COLO668 (cell line): Measurements from ENCODE around the gene STMN1.

Experiments
- DNase-seq: peaks from one replicate; lab custom pipeline; 2025; ENCODE audit not compliant: unreplicated experiment; lab: John Stamatoyannopoulos, UW

Gene STMN1

DNA sequence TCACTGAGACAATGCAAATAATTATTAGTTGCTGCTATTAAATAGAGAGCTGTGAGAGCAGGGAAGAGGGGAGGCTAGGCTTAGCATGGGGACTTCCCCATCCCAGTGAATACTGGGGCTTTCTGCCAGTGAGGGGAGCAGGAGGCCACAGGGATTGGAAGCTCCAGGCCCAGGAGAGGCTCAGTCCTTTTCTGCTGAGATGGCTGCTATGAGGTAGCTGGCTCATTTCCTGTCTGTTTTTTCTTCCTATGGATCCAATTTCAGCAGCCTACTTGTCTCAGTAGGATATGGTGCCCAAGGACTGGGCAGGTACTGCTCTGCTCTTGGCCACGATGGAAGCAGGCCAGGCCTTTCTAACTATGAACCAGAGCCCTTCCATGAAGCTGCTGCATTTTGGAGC is 10.0 kb downstream of the STMN1 start:
- DNase-seq = no peak

DNA sequence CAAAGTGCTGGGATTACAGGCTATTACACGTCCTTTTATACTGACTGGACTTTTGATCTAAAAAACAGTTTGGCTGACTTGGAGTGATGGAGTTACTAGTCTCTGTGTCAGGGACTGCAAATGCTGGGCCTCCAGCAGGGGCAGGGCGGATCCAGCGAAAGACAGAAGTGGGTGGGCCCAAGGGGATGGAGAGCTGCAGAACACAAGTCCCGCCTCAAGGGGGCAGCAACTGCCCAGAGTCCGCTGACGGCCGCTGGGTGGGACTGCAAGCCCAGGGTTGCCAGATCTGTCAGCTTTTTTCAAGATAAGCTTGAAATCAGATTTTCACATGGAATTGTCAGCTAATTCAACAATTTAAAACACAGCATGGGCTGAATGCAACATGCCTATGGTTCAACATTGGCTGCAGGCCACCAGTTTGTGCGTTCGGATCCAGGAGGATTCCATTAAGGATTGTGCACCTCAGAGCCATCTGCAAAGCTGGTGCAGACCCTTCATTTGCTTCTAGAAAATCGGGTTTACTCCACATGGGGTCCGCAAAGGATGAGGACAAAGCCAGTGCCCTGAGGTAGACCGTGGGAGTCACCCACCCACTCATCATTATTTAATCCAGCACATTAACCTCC is 10.7 kb downstream of the STMN1 start:
- DNase-seq = peak; percentile 91

DNA sequence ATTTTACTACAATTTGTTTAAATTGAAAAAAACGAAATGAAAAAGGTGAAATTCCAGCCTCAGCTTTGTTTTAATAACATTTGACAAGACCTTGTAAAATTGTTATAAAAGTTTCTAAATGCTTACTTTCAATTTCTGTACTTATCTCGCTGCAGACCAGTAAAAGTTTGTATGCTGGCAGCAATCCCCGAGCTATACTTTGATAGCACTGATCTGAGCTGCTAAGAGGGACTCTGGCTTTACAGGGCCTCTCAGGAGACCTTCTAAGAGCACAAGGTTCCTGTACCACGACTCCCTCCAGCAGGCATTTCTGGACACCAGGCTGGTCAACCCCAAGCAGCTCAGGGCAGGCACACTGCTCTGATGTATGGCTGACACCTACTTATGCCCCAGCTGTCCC is 13.1 kb downstream of the STMN1 start:
- DNase-seq = no peak

DNA sequence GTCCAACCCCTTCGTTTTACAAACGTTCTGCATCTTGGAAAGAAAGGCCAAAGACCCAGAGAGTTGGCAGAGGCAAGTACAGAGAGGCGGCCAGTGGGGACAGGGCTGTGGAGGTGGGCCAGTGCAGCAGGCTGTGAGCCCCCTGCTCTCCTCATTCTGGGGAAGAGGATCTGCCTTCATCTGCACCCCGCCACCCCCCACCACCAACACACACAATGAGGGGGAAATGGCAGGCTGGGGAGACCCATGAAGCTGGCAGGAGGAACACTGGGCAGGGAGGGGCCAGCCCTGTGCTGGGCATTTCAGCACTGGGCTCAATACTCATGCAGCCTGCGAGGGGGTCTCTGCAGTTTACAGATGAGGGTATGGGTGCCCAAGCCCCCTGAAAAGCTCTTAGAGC is 14.6 kb downstream of the STMN1 start:
- no peak for DNase-seq

DNA sequence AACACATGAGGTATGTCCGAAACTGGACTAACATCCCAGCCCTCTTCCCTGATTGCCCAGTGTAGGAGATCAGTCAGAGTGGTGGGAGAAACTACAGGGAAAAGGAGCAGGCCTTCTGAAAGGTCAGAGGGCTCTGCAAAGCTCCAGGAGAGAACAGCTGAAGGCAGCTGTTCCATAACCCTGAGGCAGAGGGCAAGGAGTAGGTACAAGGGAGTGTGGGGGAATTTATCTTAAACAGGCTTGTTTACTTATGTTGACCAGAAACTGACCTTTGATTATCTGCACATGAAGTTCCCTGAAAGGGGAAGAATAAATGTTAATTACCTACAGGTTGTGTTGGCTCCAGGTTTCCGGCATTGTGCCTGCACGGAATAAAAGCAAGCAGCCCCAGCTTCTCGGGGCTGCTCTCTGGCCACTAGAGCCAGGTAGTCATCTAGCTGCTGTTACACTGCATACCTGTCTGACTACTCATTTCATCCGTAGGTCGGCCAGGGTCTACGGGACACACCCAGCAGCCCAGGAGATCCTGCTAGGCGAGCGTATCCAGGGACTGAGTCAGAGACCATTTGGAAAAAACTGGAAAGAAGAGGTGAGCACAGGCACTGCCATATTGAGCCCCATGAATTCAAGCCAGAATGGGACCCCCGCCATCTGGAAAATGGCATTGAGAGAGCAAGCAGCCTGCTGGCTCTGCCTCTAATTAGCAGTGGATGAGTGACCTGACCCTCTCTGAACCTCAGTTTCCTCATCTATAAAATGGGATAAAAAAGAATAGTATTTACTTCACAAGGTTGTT is 15.8 kb downstream of the STMN1 start:
- DNase-seq = no peak

DNA sequence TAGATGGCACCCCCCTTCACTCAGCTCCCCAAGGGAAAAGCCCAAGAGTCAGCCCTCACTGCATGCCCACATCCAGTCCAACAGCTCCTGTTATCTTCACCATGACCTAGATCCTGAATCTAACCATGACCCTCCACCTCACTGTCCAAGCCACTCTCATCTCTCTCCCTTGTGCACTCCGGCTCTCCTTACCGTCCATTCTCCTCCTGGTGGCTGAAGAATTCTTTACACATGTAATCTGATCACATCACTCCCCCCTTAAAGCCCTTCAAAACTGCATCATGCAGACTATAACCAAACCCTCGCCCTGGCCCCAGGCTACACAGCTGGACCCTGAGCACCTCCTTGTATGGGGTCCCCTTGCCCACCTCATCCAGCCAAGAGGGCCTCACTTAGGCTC is 16.7 kb downstream of the STMN1 start:
- peak; percentile 74 for DNase-seq

DNA sequence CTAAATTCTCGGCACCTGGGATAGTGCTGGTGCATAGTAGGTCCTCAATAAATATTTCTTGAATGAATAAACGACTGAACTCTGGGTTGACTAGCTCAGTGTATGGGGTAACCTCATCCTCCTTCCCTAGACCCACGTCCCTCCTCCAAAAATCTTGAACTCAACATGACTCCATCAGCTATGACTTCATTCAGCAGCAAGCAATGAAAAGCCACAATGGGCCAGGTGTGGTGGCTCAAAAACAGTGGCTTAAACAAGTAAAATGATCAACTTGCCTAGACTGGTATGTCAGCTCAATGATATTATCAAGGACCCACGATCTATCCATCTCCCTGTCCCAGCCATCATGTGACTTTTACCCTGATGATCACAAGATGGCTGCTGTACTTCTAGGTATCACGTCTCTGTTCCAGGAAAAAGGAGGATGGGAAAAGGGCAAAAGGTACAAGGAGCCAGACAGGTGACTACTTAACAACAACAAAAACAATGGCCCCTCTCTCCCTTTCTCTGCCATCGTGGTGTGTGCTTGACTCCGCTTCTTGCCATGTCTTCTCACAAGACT is 17.7 kb downstream of the STMN1 start:
- DNase-seq = no peak

DNA sequence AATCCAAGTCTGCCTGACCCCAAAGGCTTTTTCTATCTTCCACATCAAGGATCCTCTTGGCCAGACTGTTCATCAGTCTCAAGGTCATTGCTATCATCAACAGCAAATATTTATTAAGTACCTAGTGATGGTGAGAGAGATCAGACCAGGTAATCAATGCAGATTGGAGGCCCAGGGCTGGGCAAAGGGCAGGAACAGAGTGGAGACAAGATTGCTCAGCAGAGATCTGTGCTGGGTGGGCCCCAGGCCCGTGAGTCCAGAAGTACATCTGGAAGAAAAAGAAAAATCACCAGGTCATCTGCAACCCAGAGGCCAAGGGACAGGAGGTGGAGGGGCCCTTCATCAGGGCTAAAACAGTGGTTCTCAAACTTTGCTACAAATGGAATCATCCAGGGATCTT is 20.6 kb downstream of the STMN1 start:
- no peak for DNase-seq

DNA sequence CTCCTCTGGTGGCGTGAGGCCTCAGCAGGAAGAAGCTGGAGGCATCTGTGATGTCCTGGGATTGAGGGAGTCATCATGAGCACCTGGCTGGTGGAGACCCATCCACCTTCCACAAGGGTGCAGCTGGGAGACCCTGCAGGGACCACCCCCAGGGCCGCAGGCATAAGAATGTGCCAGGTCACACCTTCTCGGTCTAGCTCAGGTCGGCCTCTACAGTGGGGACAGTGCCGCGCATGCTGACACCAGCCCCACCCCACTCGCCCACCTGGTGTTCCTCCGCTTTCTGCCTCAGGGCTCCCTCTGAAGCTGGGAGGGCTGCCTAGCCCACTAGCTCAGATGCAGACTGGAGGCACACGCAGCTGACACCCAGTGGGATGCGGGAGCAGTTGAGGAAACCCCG is 25.0 kb downstream of the STMN1 start:
- no peak for DNase-seq

DNA sequence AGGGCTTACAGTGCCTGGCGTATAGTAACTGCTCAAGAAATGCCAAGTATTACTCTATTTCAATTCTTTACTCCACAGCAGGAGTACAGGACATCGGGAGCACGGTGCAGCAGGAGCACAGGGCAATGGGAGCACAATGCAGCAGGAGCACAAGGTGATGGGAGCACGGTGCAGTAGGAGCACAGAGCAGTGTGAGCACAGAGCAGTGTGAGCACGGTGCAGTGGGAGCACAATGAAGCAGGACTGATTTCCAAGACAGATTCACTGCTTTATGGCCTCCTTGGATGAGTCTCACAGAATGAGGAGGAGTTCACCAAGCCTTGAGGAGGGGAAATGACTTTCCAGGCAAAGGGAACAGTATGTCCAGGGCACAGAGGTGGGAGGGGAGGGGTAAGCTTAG is 25.7 kb downstream of the STMN1 start:
- no peak for DNase-seq

DNA sequence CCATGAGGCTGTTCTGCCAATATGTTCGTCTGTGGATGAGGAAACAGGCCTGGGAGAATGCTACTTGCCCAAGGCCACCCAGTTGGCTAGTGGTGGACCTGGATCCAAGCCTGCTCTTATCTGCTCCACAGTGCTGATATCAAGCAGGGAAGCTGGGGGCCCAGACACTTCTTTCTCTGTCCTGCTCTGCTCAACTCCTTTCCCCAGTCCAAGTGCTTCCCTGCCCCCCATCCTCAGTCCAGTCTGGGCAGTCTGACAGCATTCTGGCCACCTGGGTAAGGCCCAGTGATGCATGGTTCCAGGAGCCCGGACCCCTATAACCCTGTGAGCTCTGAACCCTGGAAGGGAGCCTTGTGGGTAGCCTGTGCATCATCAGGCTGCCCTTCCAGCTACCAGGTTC is 26.5 kb downstream of the STMN1 start:
- no peak for DNase-seq

DNA sequence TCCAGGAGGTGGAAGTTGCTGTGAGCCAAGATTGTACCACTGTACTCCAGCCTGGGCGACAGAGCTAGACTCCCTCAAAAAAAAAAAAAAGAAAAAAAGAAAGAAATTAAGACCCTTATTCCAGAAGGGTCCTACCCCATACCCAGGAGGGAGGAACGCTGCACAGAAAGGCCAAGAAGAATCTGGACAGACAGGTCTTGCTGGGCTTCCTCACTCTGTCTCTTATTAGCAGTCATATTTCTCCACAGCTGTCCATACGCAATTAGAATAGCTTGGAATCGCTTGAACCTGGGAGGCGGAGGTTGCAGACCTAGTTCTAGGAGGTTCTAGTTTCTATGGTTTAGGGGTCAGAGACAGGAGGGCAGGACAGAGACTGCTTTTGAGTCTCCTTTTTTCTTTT is 27.5 kb downstream of the STMN1 start:
- no peak for DNase-seq

DNA sequence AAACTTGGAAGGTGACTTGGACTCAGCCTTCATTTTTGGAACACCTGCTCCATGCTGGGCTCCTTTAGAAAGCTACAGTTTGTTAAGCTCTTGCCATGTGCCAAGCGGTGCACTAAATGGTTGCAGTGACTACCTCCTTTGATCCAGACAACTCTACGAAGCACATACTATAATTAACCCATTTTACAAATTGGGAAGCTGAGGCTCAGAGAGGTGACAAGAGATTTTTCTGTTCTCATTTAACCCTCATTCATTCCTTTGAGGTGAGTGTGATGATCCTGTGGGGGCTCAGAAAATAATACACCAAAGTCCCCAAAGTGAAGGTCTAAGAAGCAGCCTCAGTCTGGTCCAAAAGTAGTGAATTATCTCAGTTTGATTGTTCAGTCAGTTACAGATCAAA is 29.1 kb downstream of the STMN1 start:
- no peak for DNase-seq

DNA sequence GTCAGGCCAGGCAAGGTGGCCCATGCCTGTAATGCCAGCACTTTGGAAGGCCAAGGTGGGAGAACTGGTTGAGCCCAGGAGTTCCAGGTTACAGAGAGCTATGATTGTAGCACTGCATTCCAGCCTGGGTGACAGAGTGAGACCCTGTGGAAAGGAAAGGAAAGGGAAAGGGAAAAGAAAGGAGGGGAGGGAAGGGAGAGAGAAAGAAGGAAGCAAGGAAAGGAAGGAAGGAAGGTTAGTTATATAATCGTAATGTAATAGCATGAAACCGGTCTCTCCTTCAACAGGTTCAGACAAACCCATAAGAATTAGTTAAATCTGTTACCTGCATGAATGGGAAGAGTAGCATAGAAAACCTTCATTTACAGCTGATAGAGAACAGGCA is 29.5 kb downstream of the STMN1 start:
- DNase-seq = no peak

DNA sequence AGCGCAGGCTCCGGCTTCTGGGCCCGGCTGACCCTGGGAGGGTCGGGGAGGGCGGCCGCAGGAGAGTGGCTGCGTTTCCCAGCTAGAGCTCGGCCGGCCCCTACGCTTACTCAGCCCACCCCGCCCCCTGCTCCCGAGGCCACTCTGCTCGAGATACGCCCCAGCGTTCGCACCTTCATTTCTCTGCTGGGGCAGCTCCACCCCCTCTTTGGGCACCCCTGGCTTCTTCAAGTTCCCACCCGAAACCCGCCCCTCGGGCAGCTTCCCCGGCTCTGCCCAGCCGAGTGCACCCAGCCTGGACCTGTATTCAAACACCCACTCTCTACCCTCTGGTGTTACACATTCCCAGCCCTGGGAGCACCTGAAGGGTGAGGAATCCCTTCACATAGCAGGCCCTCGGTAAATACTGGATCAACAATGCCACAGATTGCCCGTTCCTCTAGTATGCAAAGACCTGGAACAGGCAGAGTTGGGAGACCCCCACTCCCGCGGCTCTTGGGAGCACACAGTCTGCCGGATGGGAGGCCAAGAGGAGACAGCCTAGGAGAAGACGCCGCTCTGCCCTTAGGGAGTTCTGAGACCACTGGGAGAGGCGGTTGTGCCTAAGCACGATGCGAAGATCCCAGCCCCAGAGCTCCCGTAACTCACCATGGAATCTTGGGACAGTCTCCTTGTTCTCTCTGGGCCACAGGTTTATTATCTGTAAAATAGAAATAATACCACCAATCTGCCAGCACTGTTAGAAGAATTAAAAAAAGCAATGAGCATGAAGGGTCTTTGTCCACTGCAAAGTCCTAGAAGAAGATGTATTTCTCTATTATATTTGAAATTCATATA is 30.1 kb downstream of the STMN1 start:
- no peak for DNase-seq

DNA sequence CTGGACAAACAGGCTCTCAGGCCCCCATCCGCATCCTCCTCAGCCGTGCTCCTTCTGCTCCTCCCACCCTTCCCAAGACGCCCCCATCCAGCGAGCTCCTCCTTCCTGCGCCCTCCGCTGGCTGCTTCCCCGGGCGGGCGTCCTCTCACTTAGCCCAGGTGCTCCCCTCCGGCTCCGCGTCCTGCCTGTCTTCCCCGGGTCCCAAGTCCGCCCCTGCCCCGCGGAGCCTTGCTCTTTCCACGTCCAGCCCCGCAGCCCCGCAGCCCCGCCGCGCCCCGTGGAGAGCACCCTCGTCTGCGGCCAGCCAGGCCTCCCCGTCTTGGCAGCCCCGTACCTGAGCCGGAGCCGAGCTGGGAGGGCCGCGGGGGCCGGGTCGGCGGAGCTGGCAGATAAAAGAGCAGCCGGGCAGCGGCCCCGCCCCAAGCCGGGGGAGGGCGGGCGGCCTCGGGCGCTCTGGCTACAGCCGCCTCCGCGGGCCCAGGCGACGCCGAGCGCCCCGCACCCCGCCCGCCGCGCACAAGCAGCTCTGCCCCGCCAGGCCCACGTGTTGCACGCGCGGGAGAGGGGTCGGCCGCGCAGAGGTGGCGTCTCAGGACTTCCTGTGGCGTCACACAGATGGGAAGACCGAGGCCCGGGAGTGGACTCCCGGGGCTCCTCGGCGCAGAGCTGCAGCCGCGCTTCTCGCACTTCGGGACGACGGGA is 30.9 kb downstream of the STMN1 start, which contains the start of gene PAQR7:
PAQR7 (minus strand) TSS at position 555 of the 702 bp plus-strand sequence. CDS start 11,869 bp downstream, outside the sequence.
- DNase-seq = peak; percentile 88

DNA sequence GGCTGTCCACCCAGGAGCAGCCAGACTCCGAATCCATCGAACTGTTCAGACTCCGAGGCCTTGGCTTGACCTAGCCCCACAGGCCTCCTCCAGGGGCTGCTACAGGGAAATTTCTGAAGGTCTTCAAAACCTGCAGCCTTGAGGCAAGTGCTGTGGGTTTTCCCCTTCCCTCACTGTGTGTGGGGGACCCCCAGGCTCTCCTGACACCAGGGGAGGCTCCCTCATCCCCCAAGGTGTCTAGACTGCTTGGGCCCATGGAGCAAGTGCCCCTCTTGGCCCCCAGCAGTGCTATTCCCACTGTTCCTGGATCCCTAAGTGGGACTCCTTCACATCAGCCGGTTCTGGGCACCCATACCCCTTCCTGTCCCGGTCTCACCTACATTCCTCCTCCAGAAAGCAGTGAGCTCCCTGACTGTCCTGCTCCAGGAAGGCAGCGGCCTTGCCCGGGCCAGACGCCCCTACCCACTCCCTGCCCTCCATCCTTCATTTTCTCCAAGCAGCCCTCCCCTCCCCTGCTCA is 31.5 kb downstream of the STMN1 start:
- DNase-seq = no peak

DNA sequence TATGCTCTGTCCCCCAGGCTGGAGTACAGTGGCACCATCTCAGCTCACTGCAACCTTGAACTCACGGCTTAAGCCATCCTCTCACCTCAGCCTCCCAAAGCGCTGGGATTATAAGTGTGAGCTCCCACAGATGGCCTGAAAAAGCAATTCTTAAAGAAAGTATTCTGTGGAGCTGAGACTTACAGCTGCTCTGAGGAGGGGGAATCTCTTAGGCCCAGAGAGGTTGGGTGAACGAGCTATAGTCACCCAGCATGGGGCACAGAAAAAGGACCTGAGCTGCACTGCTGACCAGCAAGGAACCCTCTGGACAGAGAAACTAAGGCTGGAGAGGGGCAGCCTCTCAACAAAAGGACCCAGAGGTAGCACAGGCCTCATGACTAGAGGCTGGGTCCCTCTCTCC is 32.0 kb downstream of the STMN1 start:
- no peak for DNase-seq

DNA sequence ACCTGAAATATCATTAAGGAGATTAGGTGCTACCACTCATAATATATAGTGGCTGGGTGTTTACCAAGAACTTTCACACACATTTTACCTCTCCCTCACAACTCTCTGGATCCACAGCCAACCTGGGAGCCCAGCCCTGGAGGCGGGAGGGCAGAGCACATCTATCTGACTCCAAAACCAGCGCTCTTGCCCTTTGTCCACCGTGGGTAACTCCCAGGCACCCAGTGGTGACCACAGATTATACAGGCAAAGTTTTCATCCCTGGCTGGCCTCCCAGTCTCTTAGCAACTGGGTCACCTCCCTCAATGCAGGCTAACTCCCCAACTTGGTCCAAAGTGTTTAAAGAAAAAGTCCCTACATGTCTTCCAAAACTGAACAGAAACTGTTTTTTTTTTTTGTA is 33.1 kb downstream of the STMN1 start:
- no peak for DNase-seq

DNA sequence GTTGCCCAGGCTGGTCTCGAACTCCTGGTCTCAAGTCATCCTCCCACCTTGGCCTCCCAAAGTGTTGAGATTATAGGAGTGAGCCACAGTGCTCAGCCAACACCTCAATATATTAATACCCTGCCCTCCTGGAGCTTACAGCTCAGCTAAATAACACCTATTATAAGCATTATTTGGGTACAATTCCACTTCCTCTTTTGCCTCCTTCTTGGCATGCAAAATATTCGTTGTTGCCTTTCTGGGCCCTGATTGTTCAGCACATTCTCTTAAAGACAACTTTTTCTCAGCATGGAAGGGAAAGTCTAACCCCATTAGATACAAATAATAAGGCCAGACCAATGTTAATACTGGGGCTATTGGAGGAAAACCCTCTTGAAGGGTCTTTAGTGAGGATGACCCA is 33.5 kb downstream of the STMN1 start:
- DNase-seq = no peak
